ENCODE measurements around the gene PAK6. TPM values are rescaled to one million over a fixed set of nuclear protein-coding genes. Genes with fewer than 3 reads are reported as not detected.

The PAK6 gene
- total and polyA plus RNA-seq, 9 of the 15 experiments (the other 6 are each of a cell fraction or from before 2014, with no cell fraction given) = 0.03 to 0.74 (median 0.16) TPM; not detected in 2

GRCh38 chr15:40323239-40323952, 84.5 kb downstream of the PAK6 start, which contains the start of gene INAFM2 (continued):
- peak; percentile 45; the same call in 1 of the 2 replicates for TF ChIP-seq REST (IDR thresholded peaks at IDR 0.05; ENCODE audit: borderline replicate concordance)
- no peak for TF ChIP-seq REST (CRISPR knock-in tag; IDR thresholded peaks at IDR 0.05; ENCODE audit: low read depth)
- TF ChIP-seq GTF2F1 (IDR thresholded peaks at IDR 0.05; ENCODE audit: low read depth, low read length) = no peak
- TF ChIP-seq CEBPB (tag; IDR thresholded peaks at IDR 0.05) = no peak
- TF ChIP-seq FOXO4 (CRISPR knock-in tag; IDR thresholded peaks at IDR 0.05) = no peak
- no peak for TF ChIP-seq CHCHD3 (CRISPR knock-in tag; IDR thresholded peaks at IDR 0.05)
- no peak for TF ChIP-seq KDM4B (IDR thresholded peaks at IDR 0.05; ENCODE audit: borderline replicate concordance in 2 of 2, low read depth in 1 of 2)
- no peak for TF ChIP-seq RBM17 (IDR thresholded peaks at IDR 0.05; ENCODE audit: borderline replicate concordance, low read depth, low read length)
- TF ChIP-seq PHF20 (IDR thresholded peaks at IDR 0.05; ENCODE audit: partially characterized antibody) = no peak
- no peak for TF ChIP-seq HIVEP1 (CRISPR knock-in tag; IDR thresholded peaks at IDR 0.05)
- TF ChIP-seq SAFB (IDR thresholded peaks at IDR 0.05; ENCODE audit: borderline replicate concordance, low read depth, low read length) = no peak
- no peak for TF ChIP-seq ILK (tag; IDR thresholded peaks at IDR 0.05; ENCODE audit: borderline replicate concordance, low read depth)
- TF ChIP-seq POLR2B (IDR thresholded peaks at IDR 0.05; ENCODE audit: low read depth, partially characterized antibody) = no peak
- no peak for TF ChIP-seq TAL1 (IDR thresholded peaks at IDR 0.05)
- peak; percentile 55 for TF ChIP-seq TAF1 (IDR thresholded peaks at IDR 0.05; ENCODE audit: control insufficient read depth, extremely low read depth, insufficient read depth, low read length, severe bottlenecking)
- TF ChIP-seq NUFIP1 (IDR thresholded peaks at IDR 0.05; ENCODE audit: partially characterized antibody) = no peak
- no peak for TF ChIP-seq POU5F1 (IDR thresholded peaks at IDR 0.05; ENCODE audit: borderline replicate concordance, low read depth, low read length, partially characterized antibody)
- TF ChIP-seq HNRNPLL (IDR thresholded peaks at IDR 0.05; ENCODE audit: low read depth, low read length, poor library complexity, severe bottlenecking) = no peak
- TF ChIP-seq ZNF77 (CRISPR knock-in tag; IDR thresholded peaks at IDR 0.05) = no peak
- peak in 1 of 2 experiments; percentile 71; a peak in 1 of 4 replicates for TF ChIP-seq SRF (CRISPR knock-in tag; IDR thresholded peaks at IDR 0.05)

Measured in K562 (cell line).